ENCODE data around the gene RPTOR.

GRCh38 chr17:80918731-80919130 is 374.1 kb downstream of the RPTOR start:
- no peak for TF ChIP-seq CTCF (IDR thresholded peaks at IDR 0.05; ENCODE audit: borderline replicate concordance, extremely low read depth, low read length, poor library complexity, severe bottlenecking)
- no peak for TF ChIP-seq EZH2 (IDR thresholded peaks at IDR 0.05; ENCODE audit: borderline replicate concordance, low read depth, low read length, severe bottlenecking)
